PC-3 (cell line): Measurements from ENCODE around the gene PLEKHH3.

ENCODE experiments used
- CTCF ChIP-seq: fragments of 300-600 bp; sonication (generic); conservative IDR thresholded peaks from 2 replicates; pipeline ENCODE4 v1.5.1; 2017; ENCODE audit warnings: antibody characterized with exemption, low read depth, mild to moderate bottlenecking, low read length
- EZH2 ChIP-seq: fragments of 300-600 bp; sonication (generic); IDR thresholded peaks from one replicate; pipeline ENCODE4 v1.6.1; 2017; ENCODE audit warnings: antibody characterized with exemption, mild to moderate bottlenecking, low read length; ENCODE audit not compliant: unreplicated experiment

GRCh38 chr17:42720996-42721583, 44.3 kb upstream of the PLEKHH3 start:
- TF ChIP-seq EZH2 (no peak), CTCF (peak; percentile 75)
